ENCODE results near the gene PIGP. TPM values are rescaled to one million over a fixed set of nuclear protein-coding genes. Genes with fewer than 3 reads are reported as not detected.

PIGP gene
- total and polyA plus RNA-seq, 2 of the 8 experiments (the other 6 are each of a cell fraction or from before 2014, with no cell fraction given), result 11.3 to 18.0 TPM

- Histone ChIP-seq H3K14ac (ENCODE audit: insufficient read length) (no peak overlapping the region), H3K27ac (ENCODE audit: low read depth, low read length) (no peak overlapping the region), H3K56ac (replicated peaks; ENCODE audit: insufficient read length, low read depth, low read length) (no peak overlapping the region), H3K36me3 (ENCODE audit: control insufficient read depth in 2 of 4, insufficient read depth in 4 of 4, low read length in 3 of 4) (peaks cover 0 to 5% (median 2%) of the 10 kb centered on the region in 4 experiments; a peak in 3 of 8 replicates), H3K27me3 (replicated peaks in 1 of 4; ENCODE audit: control insufficient read depth in 3 of 4, extremely low read depth in 1 of 4, insufficient read depth in 3 of 4, low read length in 3 of 4) (no peaks in the 10 kb centered on the region), H3K4me1 (replicated peaks in 1 of 4; ENCODE audit: control insufficient read depth in 3 of 4, insufficient read depth in 4 of 4, low read length in 3 of 4) (no peaks in the 10 kb centered on the region), H3K23me2 (ENCODE audit: low read depth, low read length) (no peaks in the 10 kb centered on the region), H2BK5ac (ENCODE audit: low read depth, low read length) (no peak overlapping the region), H3K23ac (ENCODE audit: insufficient read length) (no peak overlapping the region), H2AK5ac (ENCODE audit: low read depth, low read length) (no peak overlapping the region), H2BK120ac (replicated peaks; ENCODE audit: low read depth, low read length) (no peak overlapping the region), H3K79me1 (ENCODE audit: low read depth, low read length) (no peaks in the 10 kb centered on the region), H2BK12ac (ENCODE audit: low read depth, low read length) (no peak overlapping the region), H3K4ac (replicated peaks; ENCODE audit: insufficient read length, low read depth, low read length) (no peak overlapping the region), H4K91ac (replicated peaks; ENCODE audit: insufficient read length, low read length) (no peak overlapping the region), H3K18ac (ENCODE audit: extremely low read depth, low read length) (no peak overlapping the region), H3K4me3 (ENCODE audit: extremely low read depth in 1 of 4, insufficient read depth in 2 of 4, low read depth in 3 of 4, low read length in 4 of 4) (no peak overlapping the region), H2AFZ (ENCODE audit: low read length) (no peak overlapping the region), H4K8ac (ENCODE audit: extremely low read depth, insufficient read depth, low read length) (no peak overlapping the region), H3K79me2 (ENCODE audit: control insufficient read depth in 1 of 2, insufficient read depth in 2 of 2, low read length in 2 of 2) (no peaks in the 10 kb centered on the region), H4K20me1 (replicated peaks in 1 of 2; ENCODE audit: control insufficient read depth in 1 of 2, insufficient read depth in 2 of 2, low read length in 2 of 2) (peaks cover 0 to 1% of the 10 kb centered on the region in 2 experiments), H2BK20ac (ENCODE audit: low read length) (no peak overlapping the region), H3K4me2 (ENCODE audit: insufficient read depth in 1 of 2, low read depth in 2 of 2, low read length in 2 of 2) (no peak overlapping the region), H2BK15ac (ENCODE audit: low read length) (no peak overlapping the region), H3K9me3 (ENCODE audit: insufficient read depth in 2 of 2, low read depth in 1 of 2, low read length in 1 of 2) (no peaks in the 10 kb centered on the region), H4K5ac (ENCODE audit: insufficient read length, low read depth, low read length) (no peak overlapping the region), H3K9ac (replicated peaks in 1 of 4; ENCODE audit: extremely low read depth in 1 of 4, low read depth in 3 of 4, low read length in 3 of 4) (no peak overlapping the region)
- DNase-seq (ENCODE audit: low read depth in 1 of 2, low spot score in 2 of 2) (no peak), FAIRE-seq (no peak)
- ChIA-PET CTCF (ENCODE audit: partially characterized antibody) (interaction anchor here (1.2 kb wide), 1 partner anchor 9 kb away, joined by 3 read pairs; no protein-coding TSS in a partner anchor), POLR2A (ENCODE audit: partially characterized antibody) (no interaction called here)
- WGBS, 2 experiments (ENCODE audit: extremely low coverage in 1 of 2, insufficient coverage in 1 of 2, insufficient read length in 1 of 2, insufficient replicate concordance in 2 of 2, low coverage in 1 of 2, low lambda C conversion rate in 2 of 2, missing lambda C conversion rate in 1 of 2), result 83% methylated on average over 4 of the region's 4 CpGs; no CpG with 5 or more reads in 1 of the 2 experiments
- TF ChIP-seq SUZ12 (IDR thresholded peaks at IDR 0.05; ENCODE audit: low read length) (no peak), CBX8 (IDR thresholded peaks at IDR 0.05; ENCODE audit: borderline replicate concordance, low read depth, low read length) (no peak), FOSL1 (IDR thresholded peaks at IDR 0.05; ENCODE audit: insufficient read depth, low read depth, low read length) (no peak), USF2 (IDR thresholded peaks at IDR 0.05; ENCODE audit: low read length) (no peak), EGR1 (IDR thresholded peaks at IDR 0.05; ENCODE audit: borderline replicate concordance, low read depth, low read length) (no peak), RXRA (IDR thresholded peaks at IDR 0.05; ENCODE audit: insufficient read depth, low read depth, low read length) (no peak), SP4 (IDR thresholded peaks at IDR 0.05; ENCODE audit: low read length) (no peak), HDAC2 (IDR thresholded peaks at IDR 0.05; ENCODE audit: borderline replicate concordance in 1 of 2, low read depth in 2 of 2, low read length in 2 of 2) (no peak), GABPA (IDR thresholded peaks at IDR 0.05; ENCODE audit: borderline replicate concordance, insufficient read depth, low read length) (no peak), CREB1 (IDR thresholded peaks at IDR 0.05) (no peak), KDM4A (IDR thresholded peaks at IDR 0.05; ENCODE audit: low read depth, low read length, severe bottlenecking) (no peak)
Observed at GRCh38 chr21:37095821-37096220, 22.9 kb upstream of the PIGP start.

Data from H1 (cell line).